NCI-H774 (cell line): ENCODE results near the gene PCNX4.

Source experiments
- DNase-seq: peaks from one replicate; lab custom pipeline; 2025; lab: John Stamatoyannopoulos, UW

PCNX4 gene

GRCh38 chr14:60174352-60175254 is 82.9 kb downstream of the PCNX4 start:
- no peak for DNase-seq

DNA sequence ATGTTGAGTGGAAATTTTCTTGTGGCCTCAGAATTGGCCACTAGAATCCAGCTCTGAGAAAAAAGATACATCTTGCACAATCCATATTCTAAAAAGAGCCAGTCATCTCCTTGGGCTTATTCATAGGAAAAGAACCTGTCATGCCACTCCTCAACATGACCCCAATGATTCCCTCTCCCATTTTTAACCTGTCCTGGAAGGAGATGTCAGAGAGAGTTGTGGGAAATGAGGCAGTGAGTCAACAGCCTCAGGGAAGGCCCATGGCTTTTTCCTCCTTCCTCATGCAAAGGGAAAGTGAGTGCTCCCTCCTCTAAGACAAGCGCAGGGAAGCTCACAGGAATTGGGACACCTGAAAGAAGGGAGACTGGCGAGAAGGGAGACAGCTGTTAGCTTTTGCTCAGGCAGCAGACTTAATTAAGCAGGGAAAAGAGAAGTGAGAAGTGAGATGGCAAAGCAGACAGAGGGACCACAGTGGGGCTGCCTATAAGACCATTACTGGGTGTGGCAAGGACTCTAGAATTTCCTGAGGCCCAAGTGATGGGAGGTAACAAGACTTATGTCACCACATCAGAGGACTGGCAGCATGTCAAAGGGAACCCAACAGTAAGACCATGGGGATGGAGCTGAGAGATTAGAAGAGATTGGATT is 83.7 kb downstream of the PCNX4 start:
- no peak for DNase-seq

- DNase-seq = no peak
These were observed 86.4 kb downstream of the PCNX4 start for GRCh38 chr14:60178164-60178563.

DNA sequence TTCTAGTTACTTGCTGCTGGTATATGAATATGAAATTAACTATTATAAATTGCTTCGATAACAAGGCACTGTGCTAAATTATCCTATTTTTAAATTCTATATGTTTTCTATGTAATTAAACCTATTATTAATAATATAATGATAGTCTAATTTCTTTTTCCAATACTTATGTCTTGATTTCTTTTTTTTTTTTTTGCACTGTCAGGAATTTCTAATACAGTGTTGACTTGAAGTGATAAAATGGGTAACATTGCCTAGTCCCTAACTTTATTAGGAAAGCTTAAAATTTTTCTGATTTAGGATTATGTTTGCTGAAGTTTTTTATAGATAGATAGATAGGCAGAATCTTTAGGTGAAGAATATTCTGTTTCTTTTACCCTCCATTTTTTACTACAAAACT is 87.1 kb downstream of the PCNX4 start:
- DNase-seq = no peak

DNA sequence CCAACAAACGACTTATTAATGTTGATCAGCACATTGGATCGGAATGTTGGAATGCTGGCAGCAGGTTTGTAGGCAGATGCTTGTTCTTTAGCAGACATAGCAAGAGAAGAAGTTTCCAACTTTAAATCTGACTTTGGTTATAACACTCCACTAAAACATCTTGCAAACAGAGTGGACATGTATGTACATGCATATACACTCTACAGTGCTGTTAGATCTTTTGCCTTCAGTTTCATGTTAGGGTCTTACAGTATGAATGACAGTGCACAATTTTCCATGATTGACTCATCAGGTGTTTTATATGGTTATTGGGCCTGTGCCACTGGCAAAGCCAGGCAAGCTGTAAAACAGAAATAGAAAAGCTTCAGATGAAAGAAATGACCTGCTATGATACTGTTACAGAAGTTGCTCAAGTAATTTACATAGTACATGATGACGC is 87.7 kb downstream of the PCNX4 start:
- DNase-seq = no peak

GRCh38 chr14:60183138-60183537 is 91.4 kb downstream of the PCNX4 start:
- no peak for DNase-seq

DNA sequence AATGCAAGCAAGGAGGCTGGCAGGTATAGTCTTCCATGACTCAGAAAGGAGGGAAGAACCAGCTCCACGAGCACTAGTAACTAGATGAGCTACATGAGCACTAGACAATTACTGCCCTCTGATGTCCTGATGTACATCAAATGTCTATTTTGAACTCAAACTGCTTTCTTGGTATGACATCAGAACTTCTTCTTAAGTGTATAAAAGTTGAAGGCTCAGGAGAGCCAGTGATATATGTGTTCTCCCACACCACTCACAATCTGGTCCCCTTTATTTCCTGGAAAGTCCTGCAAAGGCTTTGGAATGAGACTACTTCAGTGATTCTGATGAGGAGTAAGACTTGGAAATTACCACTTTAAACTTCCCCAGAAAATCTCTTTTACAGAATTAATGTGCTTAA is 92.0 kb downstream of the PCNX4 start:
- DNase-seq = no peak

DNA sequence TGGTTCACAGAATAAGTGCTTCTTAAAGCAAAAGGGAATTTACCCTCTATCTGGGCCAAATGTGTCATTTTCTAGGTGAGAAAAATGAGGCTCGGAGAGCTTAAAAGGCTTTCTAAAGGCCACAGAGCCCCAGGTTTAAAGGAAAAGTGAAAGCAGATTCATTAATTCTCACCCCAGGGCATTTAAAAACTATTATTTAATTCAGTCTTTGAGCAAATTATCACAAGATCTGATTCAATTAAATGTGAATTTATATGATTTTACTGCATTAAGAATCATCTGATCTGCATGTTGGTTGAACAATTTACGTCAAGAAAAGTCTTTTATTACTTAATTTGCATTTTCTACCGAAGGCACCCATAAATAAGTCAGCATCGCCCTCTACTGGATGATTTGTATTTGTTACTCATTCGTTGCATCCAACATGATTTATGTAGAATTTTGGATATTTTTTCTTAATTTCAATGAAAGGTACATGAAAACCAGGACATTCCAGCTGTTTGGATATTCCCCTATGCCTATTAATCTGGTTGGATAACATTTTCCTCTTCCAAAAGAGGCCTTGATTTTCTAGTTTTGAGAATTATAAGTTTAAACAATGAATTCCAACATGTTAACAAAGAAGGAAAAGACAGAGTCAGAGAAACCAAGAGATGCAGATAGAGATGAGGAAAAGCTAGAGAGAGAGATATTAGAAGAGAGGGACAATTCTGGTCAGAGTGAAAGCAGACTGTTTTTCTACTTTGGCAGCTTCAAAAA is 92.6 kb downstream of the PCNX4 start:
- peak; percentile 31 for DNase-seq

GRCh38 chr14:60184905-60185555 is 93.3 kb downstream of the PCNX4 start:
- DNase-seq = no peak

GRCh38 chr14:60188115-60188514 is 96.4 kb downstream of the PCNX4 start:
- no peak for DNase-seq

- no peak for DNase-seq
These were observed 97.0 kb downstream of the PCNX4 start for GRCh38 chr14:60188696-60189095.

GRCh38 chr14:60189923-60190840 is 98.5 kb downstream of the PCNX4 start:
- DNase-seq = no peak

DNA sequence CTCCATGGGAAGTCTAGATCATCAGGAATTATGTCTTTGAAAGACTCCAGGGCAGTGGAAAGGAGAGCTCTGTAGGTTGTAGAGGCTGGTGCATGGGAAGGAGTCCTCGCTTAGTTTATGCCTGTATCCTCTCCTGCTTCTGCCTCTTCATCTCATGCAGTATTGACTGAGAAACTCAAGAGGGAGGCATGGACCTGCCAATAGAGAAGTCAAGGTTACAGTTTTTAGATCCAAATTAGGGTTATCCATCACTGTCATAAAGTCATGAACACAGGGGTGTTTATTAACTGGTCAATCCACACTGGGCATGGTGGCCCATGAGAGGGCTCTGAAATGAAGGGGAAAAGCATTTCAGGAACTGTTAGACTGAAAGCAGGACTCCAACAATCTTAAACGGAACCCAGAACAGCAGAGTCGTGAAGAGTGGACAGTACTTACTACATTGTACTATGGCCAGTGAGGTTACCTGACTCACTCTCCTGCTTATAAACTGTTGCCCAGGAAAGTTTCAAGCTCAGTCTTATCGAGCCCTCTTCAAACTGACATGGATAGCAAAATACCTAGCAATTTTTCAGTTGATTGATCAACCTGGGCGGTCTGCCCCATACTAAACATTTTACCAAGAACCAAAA is 103.6 kb downstream of the PCNX4 start:
- DNase-seq = no peak

- DNase-seq = no peak
These were observed 104.6 kb downstream of the PCNX4 start for GRCh38 chr14:60196291-60196690.

DNA sequence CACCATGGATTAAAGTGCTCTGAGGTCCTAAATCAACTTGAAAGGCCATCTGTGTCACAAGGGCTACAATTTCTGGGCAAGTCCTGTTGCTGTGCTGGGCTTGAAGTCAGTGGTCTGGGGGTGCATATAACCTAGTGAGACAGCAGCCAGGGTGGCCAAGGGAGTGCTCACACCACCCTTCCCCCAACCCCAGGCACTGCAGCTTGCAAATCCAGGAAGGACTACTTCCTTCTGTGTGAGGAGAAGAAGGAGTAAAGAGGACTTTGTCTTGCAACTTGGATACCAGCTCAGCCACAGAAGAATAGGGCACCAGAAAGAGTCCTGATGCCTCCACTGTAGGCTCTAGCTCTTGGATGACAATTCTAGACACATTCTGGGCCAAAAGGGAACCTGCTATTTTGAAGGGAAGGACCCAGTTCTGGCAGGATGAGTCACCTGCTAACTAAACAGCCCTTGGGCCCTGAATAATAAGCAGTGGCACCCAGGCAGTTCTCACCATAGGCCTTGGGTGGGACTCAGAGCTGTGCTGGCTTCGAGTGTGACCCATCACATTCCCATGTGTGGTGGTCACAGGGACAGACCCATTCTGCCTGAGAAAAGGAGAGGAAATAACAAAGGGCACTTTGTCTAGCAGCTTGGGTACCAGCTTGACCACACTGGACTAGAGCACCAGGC is 106.0 kb downstream of the PCNX4 start:
- no peak for DNase-seq

- no peak for DNase-seq
These were observed 107.6 kb downstream of the PCNX4 start for GRCh38 chr14:60199321-60199720.

DNA sequence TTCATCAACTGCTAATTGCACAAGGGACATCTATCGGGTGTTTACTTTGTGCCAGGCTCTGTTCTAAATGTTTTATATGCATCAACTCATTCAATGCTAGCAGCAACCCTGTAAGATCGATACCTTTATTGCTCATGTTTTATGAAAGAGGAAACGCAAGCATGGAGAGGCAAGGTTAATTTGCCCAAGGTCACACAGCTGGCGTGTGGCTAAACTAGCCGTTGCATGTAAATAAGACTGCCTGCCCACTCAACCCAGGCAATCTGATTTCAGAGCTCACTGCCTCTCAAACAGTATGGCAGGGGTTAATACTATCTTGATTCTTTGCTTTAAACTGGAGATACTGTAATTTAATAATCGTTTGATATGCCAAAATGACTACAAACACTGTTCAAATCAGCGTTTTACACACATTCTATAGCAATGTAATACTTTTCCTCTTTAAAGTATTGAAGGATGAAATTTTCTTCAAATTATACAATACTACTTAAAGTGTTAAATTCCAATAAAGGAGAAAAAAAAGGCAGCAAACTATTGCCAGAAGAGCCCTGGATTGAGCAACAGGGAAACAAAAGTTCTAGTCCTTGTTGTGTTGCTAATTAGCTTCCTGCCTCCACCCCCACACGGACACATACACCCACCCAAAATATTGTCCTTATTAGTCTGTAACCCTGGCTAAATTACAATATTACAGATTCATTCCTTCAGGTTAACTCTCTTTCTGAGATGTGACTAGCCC is 112.5 kb downstream of the PCNX4 start:
- peak; percentile 1 for DNase-seq

DNA sequence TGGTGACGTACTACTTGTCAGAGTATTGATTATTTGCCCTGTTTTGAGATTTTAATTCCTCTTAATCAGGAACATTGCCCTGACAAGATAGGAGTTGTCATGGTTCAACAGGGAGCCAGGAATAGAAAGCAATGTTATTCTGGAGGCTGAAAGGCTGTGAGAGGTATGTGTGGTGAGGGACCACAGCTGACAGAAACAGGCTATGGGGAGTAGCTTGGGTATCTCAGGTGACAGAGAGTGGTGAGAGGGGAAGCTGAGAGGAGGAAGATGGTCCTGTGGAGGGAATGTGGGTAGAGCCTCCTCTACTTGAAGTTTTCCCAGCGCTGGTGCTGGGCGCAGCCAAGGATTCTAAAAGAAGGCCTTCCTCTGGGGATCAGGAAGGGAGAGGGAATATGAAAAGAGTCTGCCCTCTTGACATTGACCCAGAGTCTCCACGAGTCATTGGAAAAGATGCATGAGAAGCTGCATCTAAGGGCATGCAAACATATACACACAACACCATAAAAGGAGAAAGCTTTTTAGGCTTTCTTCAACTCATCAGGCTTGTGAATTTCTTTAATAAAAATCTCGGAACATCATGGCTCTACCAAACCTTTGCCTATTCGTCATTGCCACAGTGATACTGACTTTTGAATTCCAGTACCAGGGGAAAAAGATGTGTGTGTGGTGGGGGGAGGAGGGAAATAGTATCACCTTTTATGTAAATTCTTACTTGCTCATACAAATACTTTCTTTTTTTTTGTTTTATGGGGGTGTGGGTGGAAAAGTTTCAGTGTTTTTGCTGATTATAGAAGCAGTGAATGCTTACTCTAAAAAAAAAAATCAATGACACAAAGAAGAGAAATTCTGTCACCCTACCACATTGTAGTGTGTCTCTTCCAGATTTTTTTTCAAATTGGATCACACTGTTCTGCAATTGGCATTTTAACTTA is 113.4 kb downstream of the PCNX4 start:
- DNase-seq = no peak
